ENCODE results near the gene DCAF4L1.
A peak's percentile ranks its signal among the peaks of the same experiment; 100 is the strongest.

Gene DCAF4L1

GRCh38 chr4:42008011-42008786 is 26.6 kb downstream of the DCAF4L1 start:
- TF ChIP-seq GATA3 (IDR thresholded peaks at IDR 0.05; ENCODE audit: low read depth, low read length), result no peak
- no peak for TF ChIP-seq GATA2 (IDR thresholded peaks at IDR 0.05; ENCODE audit: low read depth, low read length)

DNA sequence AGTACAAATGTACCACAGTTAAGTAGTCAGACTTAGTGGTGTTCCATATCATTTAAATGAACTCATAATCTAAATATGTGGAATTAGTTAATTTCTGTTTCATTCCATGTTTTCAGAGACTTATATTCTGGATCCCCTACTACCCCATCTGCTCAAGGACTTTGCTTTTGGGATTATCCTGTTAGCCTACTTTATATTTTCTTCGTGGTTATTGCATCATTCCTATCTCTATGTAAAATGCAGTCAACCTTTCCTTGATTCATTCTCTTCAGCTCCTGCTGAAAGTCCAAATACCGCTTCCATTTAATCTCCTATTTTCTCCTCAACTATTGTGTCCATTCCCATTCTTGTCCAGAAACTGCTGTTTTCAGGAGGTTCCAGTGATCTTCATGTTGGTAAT is 33.9 kb downstream of the DCAF4L1 start:
- TF ChIP-seq GATA3 (IDR thresholded peaks at IDR 0.05; ENCODE audit: low read depth, low read length) (no peak), GATA2 (IDR thresholded peaks at IDR 0.05; ENCODE audit: low read depth, low read length) (no peak)

GRCh38 chr4:42018451-42018850 is 36.9 kb downstream of the DCAF4L1 start:
- TF ChIP-seq GATA2 (IDR thresholded peaks at IDR 0.05; ENCODE audit: low read depth, low read length) (peak; percentile 91), GATA3 (IDR thresholded peaks at IDR 0.05; ENCODE audit: low read depth, low read length) (peak; percentile 80)
